HepG2 (cell line): Measurements from ENCODE around the gene THSD4. TPM values are rescaled to one million over a fixed set of nuclear protein-coding genes. Genes with fewer than 3 reads are reported as not detected.

Experiments
- ATAC-seq: fragments of 200-7000 bp; cut with Tn5 transposase; 3 replicates; pipeline ENCODE4 v1.9.1; 2020; ENCODE audit warnings: mild to moderate bottlenecking, moderate library complexity
- BruUV-seq: library from RNA; stranded (reverse); fragments of 400-500 nt; replicated peaks from 2 replicates; lab custom pipeline; 2021; lab: Mats Ljungman, UMichigan
- CTCF ChIA-PET: fragments of 300-600 bp; formaldehyde crosslinking; extraction: SDS; loops from one replicate; lab custom pipeline; 2021; ENCODE audit warnings: low total read pairs, inconsistent platforms, low intra/inter-chr PET ratio; lab: Yijun Ruan, JAX
- POLR2A ChIA-PET: fragments of 350-600 bp; sonication (Branson Sonifier 250); formaldehyde crosslinking; loops from one replicate; lab custom pipeline; 2020; ENCODE audit warnings: antibody characterized with exemption, inconsistent platforms; lab: Yijun Ruan, JAX
- DNase-seq: peaks from one replicate; pipeline ENCODE4 v3.0.0-alpha.2; 2015; ENCODE audit warnings: low spot score
- FAIRE-seq: peaks from 3 replicates; lab custom pipeline; 2011; peaks lifted over from hg19 to GRCh38; lab: Jason Lieb, UNC
- H2AFZ ChIP-seq: one replicate; pipeline ENCODE4 v1.6.1; 2011; ENCODE audit warnings: low read length, inconsistent platforms
- H3K27ac ChIP-seq: fragments of 300-600 bp; 3 replicates; pipeline ENCODE4 v1.8.0; 2011; ENCODE audit warnings: mixed run types, mild to moderate bottlenecking, mixed read lengths, low read length, inconsistent platforms; ENCODE audit not compliant: insufficient read depth; ENCODE audit errors: extremely low read length
- H3K27me3 ChIP-seq, 2 experiments: fragments of 200-600 bp in 1 of 2; 2 replicates in 1 of 2; 3 replicates in 1 of 2; pipeline versions ENCODE4 v1.6.0 to v1.8.0; 2011; ENCODE audit warnings: low read length in 2 of 2, mild to moderate bottlenecking in 2 of 2, moderate library complexity in 2 of 2, inconsistent platforms in 1 of 2; ENCODE audit not compliant: insufficient read depth in 2 of 2, control insufficient read depth in 1 of 2
- H3K36me3 ChIP-seq, 2 experiments: fragments of 200-600 bp in 1 of 2; replicated peaks in 1 of 2; 2 replicates in 1 of 2; 3 replicates in 1 of 2; pipeline versions ENCODE4 v1.5.1 to v1.8.0; 2011; ENCODE audit warnings: low read length in 2 of 2, inconsistent platforms in 1 of 2; ENCODE audit not compliant: insufficient read depth in 2 of 2, control insufficient read depth in 1 of 2
- H3K4me1 ChIP-seq: 2 replicates; pipeline ENCODE4 v1.5.1; 2012; ENCODE audit warnings: low read length, inconsistent platforms; ENCODE audit not compliant: insufficient read depth
- H3K4me2 ChIP-seq: 2 replicates; pipeline ENCODE4 v1.6.0; 2011; ENCODE audit warnings: low read depth, low read length, inconsistent platforms
- H3K4me3 ChIP-seq, 3 experiments: fragments of 200-600 bp in 1 of 3; sonication (generic), shearing (Covaris generic) in 1 of 3; replicated peaks in 1 of 3; 2 replicates each; pipeline ENCODE4 v1.5.1; 2011 to 2016; ENCODE audit warnings: low read length in 3 of 3, inconsistent platforms in 2 of 3, low read depth in 2 of 3, mild to moderate bottlenecking in 2 of 3, control low read depth in 1 of 3, mixed read lengths in 1 of 3; ENCODE audit not compliant: insufficient read depth in 1 of 3
- H3K79me2 ChIP-seq: one replicate; pipeline ENCODE4 v1.6.1; 2011; ENCODE audit warnings: low read length, inconsistent platforms; ENCODE audit not compliant: insufficient read depth
- H3K9ac ChIP-seq: 2 replicates; pipeline ENCODE4 v1.6.0; 2011; ENCODE audit warnings: mild to moderate bottlenecking, low read depth, low read length, inconsistent platforms; ENCODE audit not compliant: insufficient read depth
- H3K9me3 ChIP-seq: 2 replicates; pipeline ENCODE4 v1.5.1; 2012; ENCODE audit warnings: mild to moderate bottlenecking, low read length
- H4K20me1 ChIP-seq: 2 replicates; pipeline ENCODE4 v1.6.0; 2011; ENCODE audit warnings: inconsistent platforms, mild to moderate bottlenecking, low read length, moderate library complexity; ENCODE audit not compliant: insufficient read depth
- ATF1 ChIP-seq: IDR thresholded peaks from 2 replicates; pipeline ENCODE4 v1.6.1; 2016; ENCODE audit warnings: mild to moderate bottlenecking, control low read depth
- FOXK2 ChIP-seq: fragments of 450-650 bp; IDR thresholded peaks from 2 replicates; pipeline ENCODE4 v1.6.1; 2016
- HNRNPH1 ChIP-seq: fragments of 200-400 bp; formaldehyde crosslinking; optimal IDR thresholded peaks from 2 replicates; pipeline ENCODE3; 2017; ENCODE audit warnings: mild to moderate bottlenecking, low read depth, low read length
- JDP2 ChIP-seq: sonication (generic); formaldehyde crosslinking; IDR thresholded peaks from 2 replicates; pipeline ENCODE4 v1.8.1; 2022; ENCODE audit warnings: missing genetic modification reagents, borderline replicate concordance
- MEIS2 ChIP-seq: sonication (generic); formaldehyde crosslinking; IDR thresholded peaks from 2 replicates; pipeline ENCODE4 v1.9.0; 2021; ENCODE audit warnings: mild to moderate bottlenecking, missing genetic modification reagents
- NR3C1 ChIP-seq: sonication (generic); formaldehyde crosslinking; IDR thresholded peaks from 2 replicates; pipeline ENCODE4 v1.4.0; 2020; ENCODE audit warnings: missing genetic modification reagents
- RBM22 ChIP-seq: fragments of 200-400 bp; formaldehyde crosslinking; optimal IDR thresholded peaks from 2 replicates; pipeline ENCODE3; 2017; ENCODE audit warnings: mild to moderate bottlenecking, low read length, moderate library complexity
- TP53 ChIP-seq: sonication (generic); formaldehyde crosslinking; conservative IDR thresholded peaks from 2 replicates; pipeline ENCODE4 v1.4.0; 2020; ENCODE audit warnings: missing genetic modification reagents
- ZBTB25 ChIP-seq: IDR thresholded peaks from 2 replicates; pipeline ENCODE4 v1.6.1; 2018; ENCODE audit warnings: missing genetic modification reagents
- ZBTB3 ChIP-seq: sonication (generic); formaldehyde crosslinking; IDR thresholded peaks from 2 replicates; pipeline ENCODE4 v1.4.0; 2020; ENCODE audit warnings: low read depth, mild to moderate bottlenecking, moderate library complexity, missing genetic modification reagents, borderline replicate concordance
- ZKSCAN1 ChIP-seq: fragments of 150-350 bp; IDR thresholded peaks from 2 replicates; pipeline ENCODE4 v1.6.1; 2014; ENCODE audit warnings: low read length
- ZNF143 ChIP-seq: sonication (generic); formaldehyde crosslinking; IDR thresholded peaks from 2 replicates; pipeline ENCODE4 v1.4.0; 2020; ENCODE audit warnings: missing genetic modification reagents
- ZNF205 ChIP-seq: IDR thresholded peaks from 2 replicates; pipeline ENCODE4 v1.6.1; 2018; ENCODE audit warnings: missing biosample characterization, missing genetic modification reagents
- ZNF501 ChIP-seq: sonication (generic); formaldehyde crosslinking; IDR thresholded peaks from 2 replicates; pipeline ENCODE4 v1.5.1; 2020; ENCODE audit warnings: mild to moderate bottlenecking, moderate library complexity, missing genetic modification reagents
- ZNF549 ChIP-seq: sonication (generic); formaldehyde crosslinking; IDR thresholded peaks from 2 replicates; pipeline ENCODE4 v1.5.0; 2020; ENCODE audit warnings: missing genetic modification reagents
- ZNF598 ChIP-seq: sonication (generic); formaldehyde crosslinking; IDR thresholded peaks from 2 replicates; pipeline ENCODE4 v1.5.1; 2020; ENCODE audit warnings: mild to moderate bottlenecking, missing genetic modification reagents, borderline replicate concordance
- ZNF615 ChIP-seq: sonication (generic); formaldehyde crosslinking; IDR thresholded peaks from 2 replicates; pipeline ENCODE4 v1.5.0; 2020; ENCODE audit warnings: mild to moderate bottlenecking, missing genetic modification reagents, borderline replicate concordance
- WGBS: methylation state at CpG from one replicate; pipeline ENCODE4 v1.1.6; 2017; ENCODE audit warnings: low lambda C conversion rate; 5-methylcytosine and 5-hydroxymethylcytosine counted together
- in situ Hi-C: cut with HindIII; loops from 2 replicates; pipeline ENCODE4 v1.10.0; 2017; ENCODE audit warnings: low pct_unique_long_range_greater_than_20kb; ENCODE audit not compliant: extremely low pct_ligation_motif_present
- intact Hi-C: fragments of 100-400 bp; cut with micrococcal nuclease; formaldehyde crosslinking; loops from one replicate; pipeline ENCODE4 v1.10.0; 2022; ENCODE audit not compliant: unreplicated experiment
- polyA plus RNA-seq, 8 experiments: library from polyadenylated mRNA; depleted of rRNA in 3 of 8; stranded (reverse) in 7 of 8; unstranded in 1 of 8; fragments of >200 nt; fragmentation: Illumina TruSeq in 4 of 8; extraction: Trizol in 4 of 8; gene quantifications; 2 replicates each; pipeline versions ENCODE4 v1.2.1 to v1.2.3, GENCODE V29; 2011 to 2016; ENCODE audit warnings: low read depth in 4 of 8, missing spikeins in 1 of 8, mixed read lengths in 1 of 8; ENCODE audit not compliant: insufficient read depth in 1 of 8
- total RNA-seq, 5 experiments: library from RNA; depleted of rRNA; stranded (reverse); fragments of >200 nt; fragmentation: Illumina TruSeq; extraction: Trizol; gene quantifications; 2 replicates each; pipeline ENCODE4 v1.2.3, GENCODE V29; 2016; ENCODE audit warnings: low read depth in 1 of 5
- TF ChIP-seq, protein P1 (sequence below): sonication (generic); formaldehyde crosslinking; IDR thresholded peaks from 2 replicates; pipeline ENCODE4 v1.8.1; 2023; ENCODE audit warnings: missing genetic modification reagents, inconsistent platforms, borderline replicate concordance
- TF ChIP-seq, protein P2 (sequence below): sonication (generic); formaldehyde crosslinking; IDR thresholded peaks from 2 replicates; pipeline ENCODE4 v1.4.0; 2020; ENCODE audit warnings: missing genetic modification reagents; ENCODE audit errors: not compliant biosample characterization

The THSD4 gene
- total and polyA plus RNA-seq, 2 of the 13 experiments (the other 11 are each of a cell fraction or from before 2014, with no cell fraction given): 0.07 to 0.21 TPM

GRCh38 chr15:71549697-71550096 is 434.4 kb downstream of the THSD4 start:
- CTCF ChIA-PET: no interaction called here
- Histone ChIP-seq H4K20me1 (no peaks in the 10 kb centered on the region), H3K4me1 (no peaks in the 10 kb centered on the region), H3K36me3 (no peaks in the 10 kb centered on the region), H3K4me2 (no peak overlapping the region), H3K4me3 (no peak overlapping the region), H2AFZ (no peak overlapping the region), H3K27me3 (peaks cover 1 to 2% of the 10 kb centered on the region in 2 experiments; a peak in 1 of 5 replicates), H3K27ac (no peak overlapping the region), H3K9me3 (no peaks in the 10 kb centered on the region), H3K9ac (no peak overlapping the region), H3K79me2 (no peaks in the 10 kb centered on the region)
- DNase-seq: no peak
- in situ Hi-C loops: no loop called here
- POLR2A ChIA-PET: no interaction called here
- intact Hi-C loops: no loop called here
- no TSS peak for BruUV-seq
- FAIRE-seq: no peak
- 55% methylated on average over 5 of the region's 5 CpGs for WGBS
- ATAC-seq: no peak
- TF ChIP-seq ZNF549 (no peak), ZNF598 (no peak), JDP2 (CRISPR knock-in tag) (no peak), ZNF205 (CRISPR knock-in tag) (no peak), ZKSCAN1 (no peak), TP53 (CRISPR knock-in tag) (no peak), ZNF615 (no peak), ZNF501 (CRISPR knock-in tag) (no peak), ATF1 (CRISPR knock-in tag) (no peak), FOXK2 (no peak), MEIS2 (CRISPR knock-in tag) (no peak), ZNF143 (CRISPR knock-in tag) (no peak), ZBTB25 (CRISPR knock-in tag) (no peak), ZBTB3 (no peak), RBM22 (no peak), NR3C1 (CRISPR knock-in tag) (no peak), HNRNPH1 (no peak)
- TF ChIP-seq, protein P1, sequence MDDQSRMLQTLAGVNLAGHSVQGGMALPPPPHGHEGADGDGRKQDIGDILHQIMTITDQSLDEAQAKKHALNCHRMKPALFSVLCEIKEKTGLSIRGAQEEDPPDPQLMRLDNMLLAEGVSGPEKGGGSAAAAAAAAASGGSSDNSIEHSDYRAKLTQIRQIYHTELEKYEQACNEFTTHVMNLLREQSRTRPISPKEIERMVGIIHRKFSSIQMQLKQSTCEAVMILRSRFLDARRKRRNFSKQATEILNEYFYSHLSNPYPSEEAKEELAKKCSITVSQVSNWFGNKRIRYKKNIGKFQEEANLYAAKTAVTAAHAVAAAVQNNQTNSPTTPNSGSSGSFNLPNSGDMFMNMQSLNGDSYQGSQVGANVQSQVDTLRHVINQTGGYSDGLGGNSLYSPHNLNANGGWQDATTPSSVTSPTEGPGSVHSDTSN (CRISPR knock-in tag): no peak
- TF ChIP-seq, protein P2, sequence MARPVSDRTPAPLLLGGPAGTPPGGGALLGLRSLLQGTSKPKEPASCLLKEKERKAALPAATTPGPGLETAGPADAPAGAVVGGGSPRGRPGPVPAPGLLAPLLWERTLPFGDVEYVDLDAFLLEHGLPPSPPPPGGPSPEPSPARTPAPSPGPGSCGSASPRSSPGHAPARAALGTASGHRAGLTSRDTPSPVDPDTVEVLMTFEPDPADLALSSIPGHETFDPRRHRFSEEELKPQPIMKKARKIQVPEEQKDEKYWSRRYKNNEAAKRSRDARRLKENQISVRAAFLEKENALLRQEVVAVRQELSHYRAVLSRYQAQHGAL (CRISPR knock-in tag): no peak
